ENCODE data around the gene TLE3.

TLE3 gene

DNA sequence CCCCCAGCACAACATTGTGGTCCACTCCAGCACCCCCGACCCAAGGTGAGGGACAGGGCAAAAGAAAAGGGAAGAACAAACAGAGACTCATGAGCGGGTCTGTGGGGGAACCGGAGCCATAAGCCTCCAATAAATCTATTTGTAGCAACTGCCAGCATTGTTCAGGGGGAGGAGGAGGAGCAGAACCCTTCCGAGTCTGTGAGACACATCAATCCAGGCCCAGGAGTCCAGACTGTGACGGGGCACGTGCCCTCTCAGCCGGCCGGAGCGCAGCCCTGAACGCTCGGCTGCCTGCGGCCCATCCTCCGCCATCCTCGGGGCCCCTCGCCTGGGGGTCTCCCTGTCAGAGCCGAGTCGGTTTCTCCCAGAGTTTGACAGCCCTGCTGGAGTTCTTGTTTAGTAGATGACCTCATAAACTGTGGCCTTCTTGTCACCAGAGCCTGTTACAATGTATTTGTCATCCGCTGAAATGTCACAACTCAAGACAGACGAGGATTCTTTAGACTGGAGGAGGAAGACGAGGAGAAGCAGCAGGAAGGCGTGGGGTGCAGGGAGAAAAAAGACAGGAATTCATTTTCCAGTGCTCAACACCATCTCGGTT lies 47.9 kb downstream of the TLE3 start:
- Histone ChIP-seq H3K27me3 (ENCODE audit: low read length) (no peaks in the 10 kb centered on the region), H4K20me1 (ENCODE audit: low read depth, low read length) (no peaks in the 10 kb centered on the region), H3K9me2 (replicated peaks; ENCODE audit: insufficient read depth, low read length) (no peaks in the 10 kb centered on the region), H3K79me2 (ENCODE audit: insufficient read depth, low read length) (no peaks in the 10 kb centered on the region), H3K4me3 (ENCODE audit: insufficient read depth, low read length, poor library complexity, severe bottlenecking) (no peak overlapping the region), H2AFZ (ENCODE audit: low read depth, low read length, severe bottlenecking) (no peak overlapping the region), H3K9ac (ENCODE audit: low read length) (no peak overlapping the region), H3F3A (ENCODE audit: insufficient read depth) (no peaks in the 10 kb centered on the region), H3K27ac (ENCODE audit: low read depth, low read length) (no peak overlapping the region), H3K4me2 (ENCODE audit: low read depth, low read length, poor library complexity, severe bottlenecking) (no peak overlapping the region), H3K36me3 (ENCODE audit: low read length) (no peaks in the 10 kb centered on the region), H3K9me3 (ENCODE audit: insufficient read depth, low read length) (no peaks in the 10 kb centered on the region)
- TF ChIP-seq CTCF (IDR thresholded peaks at IDR 0.05; ENCODE audit: insufficient read depth, low read length, poor library complexity, severe bottlenecking) (no peak), EZH2phosphoT487 (conservative IDR thresholded peaks at IDR 0.05; ENCODE audit: low read length) (no peak)

DNA sequence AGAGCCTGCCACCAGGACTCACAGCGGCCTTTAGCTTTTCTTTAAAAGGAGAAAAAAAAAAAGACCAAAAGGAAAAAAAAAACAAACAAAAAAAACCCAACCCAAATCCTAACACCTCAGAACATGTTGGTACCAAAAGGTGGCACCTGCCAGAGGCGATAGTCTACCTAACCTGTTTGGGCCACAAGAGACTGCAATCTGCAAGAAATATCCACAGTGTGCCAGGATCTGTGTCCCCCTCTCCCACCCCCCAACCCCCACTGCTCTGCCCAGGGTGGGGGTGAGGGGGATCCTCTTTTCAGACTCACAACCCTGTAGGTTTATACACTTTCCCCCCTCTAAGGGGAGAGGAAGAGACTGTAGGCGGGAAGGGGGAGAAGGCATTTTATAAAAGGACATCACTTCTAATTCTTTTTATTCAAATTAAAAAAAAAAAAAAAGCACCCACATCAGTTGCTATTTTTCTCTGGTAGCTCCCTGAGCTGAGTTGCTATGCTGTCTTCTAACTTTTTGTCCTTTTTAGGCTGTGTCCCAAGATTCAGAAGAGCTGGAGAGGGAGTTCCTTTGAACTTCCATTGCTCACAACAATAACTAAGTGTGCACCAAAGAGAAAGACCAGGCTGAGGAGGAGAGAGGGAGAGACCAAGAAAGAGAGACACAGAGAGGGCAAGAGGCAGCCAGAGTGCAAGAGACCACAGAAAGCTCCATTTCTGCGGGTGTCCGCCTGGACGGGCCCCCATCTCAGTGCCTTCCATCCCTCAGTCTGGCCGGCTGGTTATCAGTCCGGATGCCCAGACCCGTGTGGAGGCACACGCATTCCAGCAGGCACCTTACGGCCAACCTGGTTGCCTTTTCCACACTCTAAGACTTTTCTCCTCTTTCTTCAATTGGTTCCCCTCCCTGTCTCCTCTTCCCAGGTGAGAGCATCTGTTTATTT lies 48.9 kb downstream of the TLE3 start:
- no peak overlapping the region for H3K9ac ChIP-seq (ENCODE audit: low read length)
- H3K27me3 ChIP-seq (ENCODE audit: low read length), result no peaks in the 10 kb centered on the region
- no peaks in the 10 kb centered on the region for H3K9me2 ChIP-seq (replicated peaks; ENCODE audit: insufficient read depth, low read length)
- H3K79me2 ChIP-seq (ENCODE audit: insufficient read depth, low read length), result no peaks in the 10 kb centered on the region
- H3K27ac ChIP-seq (ENCODE audit: low read depth, low read length), result no peak overlapping the region
- TF ChIP-seq EZH2phosphoT487 (conservative IDR thresholded peaks at IDR 0.05; ENCODE audit: low read length) (no peak), CTCF (IDR thresholded peaks at IDR 0.05; ENCODE audit: insufficient read depth, low read length, poor library complexity, severe bottlenecking) (no peak)
- H3K4me2 ChIP-seq (ENCODE audit: low read depth, low read length, poor library complexity, severe bottlenecking), result no peak overlapping the region
- no peaks in the 10 kb centered on the region for H3K36me3 ChIP-seq (ENCODE audit: low read length)
- no peaks in the 10 kb centered on the region for H4K20me1 ChIP-seq (ENCODE audit: low read depth, low read length)
- H3K9me3 ChIP-seq (ENCODE audit: insufficient read depth, low read length), result no peaks in the 10 kb centered on the region
- no peak overlapping the region for H3K4me3 ChIP-seq (ENCODE audit: insufficient read depth, low read length, poor library complexity, severe bottlenecking)
- no peak overlapping the region for H2AFZ ChIP-seq (ENCODE audit: low read depth, low read length, severe bottlenecking)
- H3F3A ChIP-seq (ENCODE audit: insufficient read depth), result no peaks in the 10 kb centered on the region

GRCh38 chr15:70048198-70048565 lies 49.5 kb downstream of the TLE3 start:
- no peaks in the 10 kb centered on the region for H3K36me3 ChIP-seq (ENCODE audit: low read length)
- H2AFZ ChIP-seq (ENCODE audit: low read depth, low read length, severe bottlenecking), result no peak overlapping the region
- H4K20me1 ChIP-seq (ENCODE audit: low read depth, low read length), result no peaks in the 10 kb centered on the region
- H3K27me3 ChIP-seq (ENCODE audit: low read length), result no peaks in the 10 kb centered on the region
- TF ChIP-seq CTCF (IDR thresholded peaks at IDR 0.05; ENCODE audit: insufficient read depth, low read length, poor library complexity, severe bottlenecking), result no peak
- no peak for TF ChIP-seq EZH2phosphoT487 (conservative IDR thresholded peaks at IDR 0.05; ENCODE audit: low read length)
- H3K79me2 ChIP-seq (ENCODE audit: insufficient read depth, low read length), result no peaks in the 10 kb centered on the region
- H3K4me3 ChIP-seq (ENCODE audit: insufficient read depth, low read length, poor library complexity, severe bottlenecking), result no peak overlapping the region
- H3K9me2 ChIP-seq (replicated peaks; ENCODE audit: insufficient read depth, low read length), result no peaks in the 10 kb centered on the region
- no peak overlapping the region for H3K9ac ChIP-seq (ENCODE audit: low read length)
- H3K4me2 ChIP-seq (ENCODE audit: low read depth, low read length, poor library complexity, severe bottlenecking), result no peak overlapping the region
- no peak overlapping the region for H3K27ac ChIP-seq (ENCODE audit: low read depth, low read length)
- H3K9me3 ChIP-seq (ENCODE audit: insufficient read depth, low read length), result no peaks in the 10 kb centered on the region
- no peaks in the 10 kb centered on the region for H3F3A ChIP-seq (ENCODE audit: insufficient read depth)
